CD4-positive, CD25-positive, alpha-beta regulatory T cell (primary cell): ENCODE measurements around the gene RIC8B. TPM values are rescaled to one million over a fixed set of nuclear protein-coding genes. Genes with fewer than 3 reads are reported as not detected.
A peak's percentile ranks its signal among the peaks of the same experiment; 100 is the strongest.

Source experiments
- ATAC-seq, 2 donors: fragments of 150-1000 bp; cut with Tn5 transposase; one replicate each; pipeline ENCODE4 v1.10.0; 2021; ENCODE audit warnings: low read depth in 2 of 2, moderate number of reproducible peaks in 2 of 2, moderate library complexity in 1 of 2
- DNase-seq, 3 donors: peaks; one replicate each; pipeline versions ENCODE4 v3.0.0 to v3.0.0-alpha.2; 2012 to 2022; ENCODE audit warnings: mixed read lengths in 1 of 3
- H3K27ac ChIP-seq: one replicate; pipeline ENCODE4 v1.7.0; 2013; ENCODE audit warnings: mild to moderate bottlenecking, low read length; ENCODE audit not compliant: insufficient read depth, poor library complexity, severe bottlenecking
- H3K27me3 ChIP-seq: one replicate; pipeline ENCODE4 v1.7.0; 2013; ENCODE audit warnings: low read length; ENCODE audit not compliant: control insufficient read depth, insufficient read depth
- H3K36me3 ChIP-seq: one replicate; pipeline ENCODE4 v1.7.0; 2013; ENCODE audit warnings: mild to moderate bottlenecking, low read length, moderate library complexity; ENCODE audit not compliant: control insufficient read depth, insufficient read depth
- H3K4me1 ChIP-seq: 2 replicates; pipeline ENCODE4 v1.7.0; 2013; ENCODE audit warnings: mild to moderate bottlenecking, low read length; ENCODE audit not compliant: insufficient read depth, control insufficient read depth, poor library complexity, severe bottlenecking
- H3K4me3 ChIP-seq: one replicate; pipeline ENCODE4 v1.7.0; 2013; ENCODE audit warnings: low read depth, mild to moderate bottlenecking, low read length, moderate library complexity
- H3K9me3 ChIP-seq, 2 experiments: 1 replicate in 1 of 2; 2 replicates in 1 of 2; pipeline ENCODE4 v1.7.0; 2013; ENCODE audit warnings: low read length in 2 of 2, mild to moderate bottlenecking in 1 of 2, moderate library complexity in 1 of 2; ENCODE audit not compliant: control insufficient read depth in 2 of 2
- H3K27ac Mint-ChIP-seq, 3 donors: one replicate each; pipeline ENCODE4 v1.8.0; 2020 to 2022; ENCODE audit warnings: mild to moderate bottlenecking in 3 of 3, mixed read lengths in 3 of 3, moderate library complexity in 2 of 3
- H3K27me3 Mint-ChIP-seq: one replicate; pipeline ENCODE4 v1.8.0; 2022; ENCODE audit warnings: mild to moderate bottlenecking, mixed read lengths
- H3K36me3 Mint-ChIP-seq: one replicate; pipeline ENCODE4 v1.8.0; 2020; ENCODE audit warnings: mixed read lengths
- H3K4me1 Mint-ChIP-seq, 4 donors: one replicate each; pipeline ENCODE4 v1.8.0; 2020 to 2022; ENCODE audit warnings: mixed read lengths in 4 of 4, mild to moderate bottlenecking in 1 of 4
- H3K4me3 Mint-ChIP-seq, 4 donors: one replicate each; pipeline ENCODE4 v1.8.0; 2020 to 2022; ENCODE audit warnings: mild to moderate bottlenecking in 4 of 4, mixed read lengths in 4 of 4, moderate library complexity in 3 of 4
- H3K9me3 Mint-ChIP-seq, 7 donors: one replicate each; pipeline ENCODE4 v1.8.0; 2020 to 2022; ENCODE audit warnings: mixed read lengths in 7 of 7, mild to moderate bottlenecking in 3 of 7, moderate library complexity in 2 of 7
- polyA plus RNA-seq, 4 donors: library from polyadenylated mRNA; unstranded; fragments of 300-500 nt; fragmentation: Illumina TruSeq; gene quantifications; one replicate each; pipeline ENCODE4 v1.2.3, GENCODE V29; 2021
- total RNA-seq: library from RNA; stranded (reverse); gene quantifications from one replicate; pipeline ENCODE4 v1.2.3, GENCODE V29; 2022

The RIC8B gene
- total and polyA plus RNA-seq, 5 donors from 2014 or later = 5.2 to 16.0 (median 5.5) TPM

- Histone ChIP-seq H3K36me3 (no peaks in the 10 kb centered on the region), H3K9me3 (no peaks in the 10 kb centered on the region), H3K27me3 (peaks cover 4% of the 10 kb centered on the region), H3K4me3 (no peak overlapping the region), H3K4me1 (peaks cover 20% of the 10 kb centered on the region), H3K27ac (no peak overlapping the region)
- Mint-ChIP-seq H3K27ac (no peak overlapping the region), H3K9me3 (peaks cover 0 to 2% (median 0%) of the 10 kb centered on the region in 7 donors), H3K36me3 (no peaks in the 10 kb centered on the region), H3K4me3 (no peak overlapping the region), H3K4me1 (peaks cover 21 to 36% (median 27%) of the 10 kb centered on the region in 4 donors), H3K27me3 (no peaks in the 10 kb centered on the region)
- ATAC-seq (no peak), DNase-seq (no peak)
Observed at GRCh38 chr12:106911581-106911980, 137.1 kb downstream of the RIC8B start.

- H3K4me3 ChIP-seq = no peak overlapping the region
- H3K4me1 Mint-ChIP-seq = peaks cover 18 to 36% (median 27%) of the 10 kb centered on the region in 4 donors
- H3K36me3 ChIP-seq = no peaks in the 10 kb centered on the region
- no peaks in the 10 kb centered on the region for H3K36me3 Mint-ChIP-seq
- no peaks in the 10 kb centered on the region for H3K9me3 ChIP-seq
- ATAC-seq (no peak), DNase-seq (no peak)
- no peak overlapping the region for H3K27ac ChIP-seq
- H3K4me1 ChIP-seq = peaks cover 20% of the 10 kb centered on the region
- peaks cover 0 to 2% (median 0%) of the 10 kb centered on the region in 7 donors for H3K9me3 Mint-ChIP-seq
- no peak overlapping the region for H3K27ac Mint-ChIP-seq
- H3K27me3 Mint-ChIP-seq = no peaks in the 10 kb centered on the region
- H3K27me3 ChIP-seq = no peaks in the 10 kb centered on the region
- H3K4me3 Mint-ChIP-seq = no peak overlapping the region
Observed at GRCh38 chr12:106913456-106913855, 139.0 kb downstream of the RIC8B start.

GRCh38 chr12:106914796-106915634 lies 140.5 kb downstream of the RIC8B start:
- H3K27me3 Mint-ChIP-seq = peaks cover 5% of the 10 kb centered on the region
- H3K27ac Mint-ChIP-seq = peak overlapping the region; percentile 48 to 84 (median 57)
- peak overlapping the region in 2 of 4 donors; percentile 3 to 42 for H3K4me3 Mint-ChIP-seq
- Histone ChIP-seq H3K36me3 (no peaks in the 10 kb centered on the region), H3K27me3 (no peaks in the 10 kb centered on the region), H3K4me3 (peak overlapping the region; percentile 51), H3K4me1 (peaks cover 19% of the 10 kb centered on the region), H3K9me3 (no peaks in the 10 kb centered on the region), H3K27ac (peak overlapping the region; percentile 2)
- peaks cover 18 to 35% (median 26%) of the 10 kb centered on the region in 4 donors for H3K4me1 Mint-ChIP-seq
- DNase-seq (peak in 1 of 3 donors; percentile 76), ATAC-seq (peak; percentile 57 to 66)
- no peaks in the 10 kb centered on the region for H3K36me3 Mint-ChIP-seq
- peaks cover 0 to 2% (median 0%) of the 10 kb centered on the region in 7 donors for H3K9me3 Mint-ChIP-seq

- Mint-ChIP-seq H3K4me3 (no peak overlapping the region), H3K27ac (peak overlapping the region; percentile 57 to 84 (median 74)), H3K36me3 (no peaks in the 10 kb centered on the region), H3K27me3 (peaks cover 7% of the 10 kb centered on the region), H3K4me1 (peaks cover 14 to 29% (median 21%) of the 10 kb centered on the region in 4 donors), H3K9me3 (peaks cover 0 to 1% (median 0%) of the 10 kb centered on the region in 7 donors)
- H3K36me3 ChIP-seq = no peaks in the 10 kb centered on the region
- no peak overlapping the region for H3K27ac ChIP-seq
- H3K9me3 ChIP-seq = no peaks in the 10 kb centered on the region
- peaks cover 13% of the 10 kb centered on the region for H3K4me1 ChIP-seq
- DNase-seq = no peak
- no peaks in the 10 kb centered on the region for H3K27me3 ChIP-seq
- ATAC-seq = no peak
- H3K4me3 ChIP-seq = no peak overlapping the region
Observed at GRCh38 chr12:106915635-106916026, 141.1 kb downstream of the RIC8B start.

GRCh38 chr12:106917503-106917902 lies 143.0 kb downstream of the RIC8B start:
- H3K27ac Mint-ChIP-seq = no peak overlapping the region
- H3K27ac ChIP-seq = no peak overlapping the region
- peaks cover 4% of the 10 kb centered on the region for H3K27me3 ChIP-seq
- no peak for DNase-seq
- ATAC-seq = no peak
- no peak overlapping the region for H3K4me3 Mint-ChIP-seq
- no peak overlapping the region for H3K4me3 ChIP-seq
- H3K4me1 ChIP-seq = peaks cover 11% of the 10 kb centered on the region
- peaks cover 0 to 1% (median 0%) of the 10 kb centered on the region in 7 donors for H3K9me3 Mint-ChIP-seq
- H3K4me1 Mint-ChIP-seq = peaks cover 10 to 19% (median 13%) of the 10 kb centered on the region in 4 donors
- H3K36me3 ChIP-seq = no peaks in the 10 kb centered on the region
- peaks cover 20% of the 10 kb centered on the region for H3K27me3 Mint-ChIP-seq
- H3K9me3 ChIP-seq = no peaks in the 10 kb centered on the region
- no peaks in the 10 kb centered on the region for H3K36me3 Mint-ChIP-seq

- H3K27me3 ChIP-seq = peaks cover 4% of the 10 kb centered on the region
- peaks cover 0 to 2% (median 0%) of the 10 kb centered on the region in 7 donors for H3K9me3 Mint-ChIP-seq
- peaks cover 25% of the 10 kb centered on the region for H3K27me3 Mint-ChIP-seq
- no peaks in the 10 kb centered on the region for H3K36me3 ChIP-seq
- H3K4me3 ChIP-seq = no peak overlapping the region
- no peak overlapping the region for H3K27ac ChIP-seq
- peaks cover 11% of the 10 kb centered on the region for H3K4me1 ChIP-seq
- ATAC-seq = no peak
- H3K36me3 Mint-ChIP-seq = no peaks in the 10 kb centered on the region
- DNase-seq = peak in 1 of 3 donors; percentile 16
- no peak overlapping the region for H3K4me3 Mint-ChIP-seq
- peaks cover 10 to 19% (median 12%) of the 10 kb centered on the region in 4 donors for H3K4me1 Mint-ChIP-seq
- H3K9me3 ChIP-seq = no peaks in the 10 kb centered on the region
- no peak overlapping the region for H3K27ac Mint-ChIP-seq
Observed at GRCh38 chr12:106918746-106919145, 144.3 kb downstream of the RIC8B start.

- Mint-ChIP-seq H3K27me3 (peaks cover 25% of the 10 kb centered on the region), H3K36me3 (no peaks in the 10 kb centered on the region), H3K9me3 (peaks cover 0 to 7% (median 2%) of the 10 kb centered on the region in 7 donors), H3K4me3 (no peak overlapping the region), H3K4me1 (peaks cover 8 to 14% (median 9%) of the 10 kb centered on the region in 4 donors), H3K27ac (no peak overlapping the region)
- DNase-seq (peak in 2 of 3 donors; percentile 50 to 61), ATAC-seq (no peak)
- Histone ChIP-seq H3K36me3 (no peaks in the 10 kb centered on the region), H3K9me3 (no peaks in the 10 kb centered on the region), H3K4me1 (peaks cover 5% of the 10 kb centered on the region), H3K4me3 (no peak overlapping the region), H3K27ac (no peak overlapping the region), H3K27me3 (peaks cover 4% of the 10 kb centered on the region)
Observed at GRCh38 chr12:106919910-106920544, 145.5 kb downstream of the RIC8B start.
